ENCODE data around the gene LIMS1.

The LIMS1 gene

GRCh38 chr2:108719149-108720044, 185.1 kb downstream of the LIMS1 start, which contains the start of gene RANBP2:
TSS of gene RANBP2 (plus strand) at chr2:108719482. CDS start at chr2:108719607, 125 bp downstream.
- TF ChIP-seq CTCF (IDR thresholded peaks at IDR 0.05): no peak
